ENCODE data around the gene PLA2G12A. TPM values are rescaled to one million over a fixed set of nuclear protein-coding genes. Genes with fewer than 3 reads are reported as not detected.

The PLA2G12A gene
- total and polyA plus RNA-seq, 4 donors: 24.2 to 36.0 (median 31.3) TPM

GRCh38 chr4:109728385-109728784, 1.5 kb downstream of the PLA2G12A start:
- Histone ChIP-seq H3K4me1 (ENCODE audit: control insufficient read depth in 5 of 5, insufficient read depth in 5 of 5, low read length in 5 of 5) (peaks cover 0 to 18% (median 0%) of the 10 kb centered on the region in 5 donors), H3K36me3 (ENCODE audit: control insufficient read depth in 4 of 4, insufficient read depth in 4 of 4, low read length in 4 of 4) (no peaks in the 10 kb centered on the region), H3K27ac (ENCODE audit: low read depth in 1 of 2, low read length in 1 of 2) (no peak overlapping the region), H3K4me3 (no peak overlapping the region), H3K9ac (ENCODE audit: insufficient read depth in 1 of 2, low read length in 2 of 2) (peak overlapping the region; percentile 75 to 82), H3K27me3 (ENCODE audit: control insufficient read depth in 3 of 3, insufficient read depth in 3 of 3, low read length in 2 of 3) (no peaks in the 10 kb centered on the region), H3K9me3 (ENCODE audit: control insufficient read depth in 4 of 4, insufficient read depth in 3 of 4, low read length in 3 of 4) (no peaks in the 10 kb centered on the region)
- ATAC-seq (ENCODE audit: insufficient read depth, low FRiP score) (no peak), DNase-seq (peak in 1 of 3 donors; percentile 8)
- WGBS, 2 donors: 67 to 82% methylated on average over 6 of the region's 6 CpGs
- no peak for TF ChIP-seq CTCF (IDR thresholded peaks at IDR 0.05; ENCODE audit: control extremely low read depth, extremely low read depth)

- DNase-seq (no peak), ATAC-seq (ENCODE audit: insufficient read depth, low FRiP score) (no peak)
- TF ChIP-seq CTCF (IDR thresholded peaks at IDR 0.05; ENCODE audit: control extremely low read depth, extremely low read depth): no peak
- H3K4me3 ChIP-seq: no peak overlapping the region
- no peak overlapping the region for H3K27ac ChIP-seq (ENCODE audit: low read depth in 1 of 2, low read length in 1 of 2)
- H3K36me3 ChIP-seq (ENCODE audit: control insufficient read depth in 4 of 4, insufficient read depth in 4 of 4, low read length in 4 of 4): peaks cover 0 to 6% (median 0%) of the 10 kb centered on the region in 4 donors
- no peak overlapping the region for H3K9ac ChIP-seq (ENCODE audit: insufficient read depth in 1 of 2, low read length in 2 of 2)
- peaks cover 0 to 5% (median 0%) of the 10 kb centered on the region in 5 donors for H3K4me1 ChIP-seq (ENCODE audit: control insufficient read depth in 5 of 5, insufficient read depth in 5 of 5, low read length in 5 of 5)
- H3K27me3 ChIP-seq (ENCODE audit: control insufficient read depth in 3 of 3, insufficient read depth in 3 of 3, low read length in 2 of 3): no peaks in the 10 kb centered on the region
- 82 to 89% methylated on average over 2 of the region's 2 CpGs for WGBS, 2 donors
- H3K9me3 ChIP-seq (ENCODE audit: control insufficient read depth in 4 of 4, insufficient read depth in 3 of 4, low read length in 3 of 4): no peaks in the 10 kb centered on the region
Observed at GRCh38 chr4:109723110-109723509, 6.8 kb downstream of the PLA2G12A start.

- no peak overlapping the region for H3K27ac ChIP-seq (ENCODE audit: low read depth in 1 of 2, low read length in 1 of 2)
- no peak overlapping the region for H3K9ac ChIP-seq (ENCODE audit: insufficient read depth in 1 of 2, low read length in 2 of 2)
- ATAC-seq (ENCODE audit: insufficient read depth, low FRiP score): no peak
- no peak overlapping the region for H3K4me3 ChIP-seq
- TF ChIP-seq CTCF (IDR thresholded peaks at IDR 0.05; ENCODE audit: control extremely low read depth, extremely low read depth): no peak
- no peaks in the 10 kb centered on the region for H3K27me3 ChIP-seq (ENCODE audit: control insufficient read depth in 3 of 3, insufficient read depth in 3 of 3, low read length in 2 of 3)
- H3K4me1 ChIP-seq (ENCODE audit: control insufficient read depth in 5 of 5, insufficient read depth in 5 of 5, low read length in 5 of 5): no peaks in the 10 kb centered on the region
- peaks cover 0 to 6% (median 0%) of the 10 kb centered on the region in 4 donors for H3K36me3 ChIP-seq (ENCODE audit: control insufficient read depth in 4 of 4, insufficient read depth in 4 of 4, low read length in 4 of 4)
- no peak for DNase-seq
- no peaks in the 10 kb centered on the region for H3K9me3 ChIP-seq (ENCODE audit: control insufficient read depth in 4 of 4, insufficient read depth in 3 of 4, low read length in 3 of 4)
Observed at GRCh38 chr4:109722357-109722756, 7.5 kb downstream of the PLA2G12A start.

GRCh38 chr4:109721033-109721432, 8.8 kb downstream of the PLA2G12A start:
- no peak overlapping the region for H3K27ac ChIP-seq (ENCODE audit: low read depth in 1 of 2, low read length in 1 of 2)
- DNase-seq: no peak
- WGBS, 2 donors: 95 to 98% methylated on average over 7 of the region's 7 CpGs
- H3K36me3 ChIP-seq (ENCODE audit: control insufficient read depth in 4 of 4, insufficient read depth in 4 of 4, low read length in 4 of 4): peaks cover 0 to 16% (median 7%) of the 10 kb centered on the region in 4 donors
- H3K4me1 ChIP-seq (ENCODE audit: control insufficient read depth in 5 of 5, insufficient read depth in 5 of 5, low read length in 5 of 5): no peaks in the 10 kb centered on the region
- no peak overlapping the region for H3K4me3 ChIP-seq
- H3K27me3 ChIP-seq (ENCODE audit: control insufficient read depth in 3 of 3, insufficient read depth in 3 of 3, low read length in 2 of 3): no peaks in the 10 kb centered on the region
- no peaks in the 10 kb centered on the region for H3K9me3 ChIP-seq (ENCODE audit: control insufficient read depth in 4 of 4, insufficient read depth in 3 of 4, low read length in 3 of 4)
- no peak for ATAC-seq (ENCODE audit: insufficient read depth, low FRiP score)
- no peak for TF ChIP-seq CTCF (IDR thresholded peaks at IDR 0.05; ENCODE audit: control extremely low read depth, extremely low read depth)
- no peak overlapping the region for H3K9ac ChIP-seq (ENCODE audit: insufficient read depth in 1 of 2, low read length in 2 of 2)
